ENCODE data around the gene OMP. TPM values are rescaled to one million over a fixed set of nuclear protein-coding genes. Genes with fewer than 3 reads are reported as not detected.

Gene OMP
- total and polyA plus RNA-seq, 2 of the 13 experiments (the other 11 are each of a cell fraction or from before 2014, with no cell fraction given), result not detected

GRCh38 chr11:77091146-77091940 is 11.3 kb upstream of the OMP start (continued):
- TF ChIP-seq AGO2 (optimal IDR thresholded peaks at IDR 0.05; ENCODE audit: low read depth, low read length), result no peak
- TF ChIP-seq ZNF660 (CRISPR knock-in tag; IDR thresholded peaks at IDR 0.05; ENCODE audit: borderline replicate concordance, low read depth), result no peak
- no peak for TF ChIP-seq ZNF547 (CRISPR knock-in tag; IDR thresholded peaks at IDR 0.05)
- no peak for TF ChIP-seq ZNF143 (CRISPR knock-in tag; IDR thresholded peaks at IDR 0.05)
- TF ChIP-seq TGIF2 (CRISPR knock-in tag; IDR thresholded peaks at IDR 0.05), result no peak
- no peak for TF ChIP-seq RBFOX2 (IDR thresholded peaks at IDR 0.05; ENCODE audit: low read depth, low read length)
- TF ChIP-seq CENPX (CRISPR knock-in tag; IDR thresholded peaks at IDR 0.05), result no peak
- TF ChIP-seq ZSCAN30 (CRISPR knock-in tag; IDR thresholded peaks at IDR 0.05), result no peak
- TF ChIP-seq, protein P1, sequence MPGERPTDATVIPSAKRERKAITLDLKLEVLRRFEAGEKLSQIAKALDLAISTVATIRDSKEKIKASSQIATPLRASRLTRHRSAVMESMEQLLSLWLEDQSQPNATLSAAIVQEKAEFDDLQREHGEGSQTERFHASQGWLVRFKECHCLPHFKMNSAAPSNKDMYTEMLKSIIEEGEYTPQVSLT (CRISPR knock-in tag; IDR thresholded peaks at IDR 0.05; ENCODE audit: borderline replicate concordance, low read depth), result no peak
- TF ChIP-seq, protein P2, sequence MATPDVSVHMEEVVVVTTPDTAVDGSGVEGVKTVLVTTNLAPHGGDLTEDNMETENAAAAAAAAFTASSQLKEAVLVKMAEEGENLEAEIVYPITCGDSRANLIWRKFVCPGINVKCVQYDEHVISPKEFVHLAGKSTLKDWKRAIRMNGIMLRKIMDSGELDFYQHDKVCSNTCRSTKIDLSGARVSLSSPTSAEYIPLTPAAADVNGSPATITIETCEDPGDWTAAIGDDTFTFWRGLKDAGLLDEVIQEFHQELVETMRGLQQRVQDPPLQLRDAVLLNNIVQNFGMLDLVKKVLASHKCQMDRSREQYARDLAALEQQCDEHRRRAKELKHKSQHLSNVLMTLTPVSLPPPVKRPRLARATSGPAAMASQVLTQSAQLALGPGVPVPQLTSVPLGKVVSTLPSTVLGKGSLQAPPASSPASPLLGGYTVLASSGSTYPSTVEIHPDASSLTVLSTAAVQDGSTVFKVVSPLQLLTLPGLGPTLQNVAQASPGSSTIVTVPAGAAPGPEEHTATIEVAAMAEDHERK (CRISPR knock-in tag; IDR thresholded peaks at IDR 0.05; ENCODE audit: low read depth), result no peak
- no peak for TF ChIP-seq RORA (CRISPR knock-in tag; IDR thresholded peaks at IDR 0.05)
- TF ChIP-seq ZNF772 (CRISPR knock-in tag; IDR thresholded peaks at IDR 0.05), result no peak
- TF ChIP-seq IKZF1 (IDR thresholded peaks at IDR 0.05), result no peak
- TF ChIP-seq KDM3A (CRISPR knock-in tag; IDR thresholded peaks at IDR 0.05; ENCODE audit: low read depth), result 0 out of 2 replicates have a peak, but pooled peaks have one; percentile 25
- no peak for TF ChIP-seq KLF15 (CRISPR knock-in tag; IDR thresholded peaks at IDR 0.05; ENCODE audit: borderline replicate concordance)
- TF ChIP-seq GTF2F1 (IDR thresholded peaks at IDR 0.05; ENCODE audit: low read length), result no peak
- TF ChIP-seq KDM2A (CRISPR knock-in tag; IDR thresholded peaks at IDR 0.05; ENCODE audit: borderline replicate concordance, low read depth), result peak; percentile 68; the same call in 1 of the 2 replicates
- TF ChIP-seq BRF2 (CRISPR knock-in tag; IDR thresholded peaks at IDR 0.05), result no peak
- TF ChIP-seq ETV5 (CRISPR knock-in tag; IDR thresholded peaks at IDR 0.05; ENCODE audit: borderline replicate concordance), result no peak; the same call in 1 of the 2 replicates
- peak; percentile 90 for TF ChIP-seq SMC3 (IDR thresholded peaks at IDR 0.05; ENCODE audit: low read length)
- no peak for TF ChIP-seq MAZ (IDR thresholded peaks at IDR 0.05; ENCODE audit: borderline replicate concordance, low read depth, low read length)
- 0 out of 2 replicates have a peak, but pooled peaks have one; percentile 46 for TF ChIP-seq MAZ (CRISPR knock-in tag; IDR thresholded peaks at IDR 0.05; ENCODE audit: low read depth)
- TF ChIP-seq ZFP1 (CRISPR knock-in tag; IDR thresholded peaks at IDR 0.05), result no peak
- TF ChIP-seq, protein P3, sequence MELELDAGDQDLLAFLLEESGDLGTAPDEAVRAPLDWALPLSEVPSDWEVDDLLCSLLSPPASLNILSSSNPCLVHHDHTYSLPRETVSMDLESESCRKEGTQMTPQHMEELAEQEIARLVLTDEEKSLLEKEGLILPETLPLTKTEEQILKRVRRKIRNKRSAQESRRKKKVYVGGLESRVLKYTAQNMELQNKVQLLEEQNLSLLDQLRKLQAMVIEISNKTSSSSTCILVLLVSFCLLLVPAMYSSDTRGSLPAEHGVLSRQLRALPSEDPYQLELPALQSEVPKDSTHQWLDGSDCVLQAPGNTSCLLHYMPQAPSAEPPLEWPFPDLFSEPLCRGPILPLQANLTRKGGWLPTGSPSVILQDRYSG (CRISPR knock-in tag; IDR thresholded peaks at IDR 0.05), result no peak
- no peak for TF ChIP-seq HNF4A (CRISPR knock-in tag; IDR thresholded peaks at IDR 0.05)
- no peak for TF ChIP-seq TCF7L2 (IDR thresholded peaks at IDR 0.05; ENCODE audit: low read depth, low read length)
- no peak for TF ChIP-seq ZNF605 (CRISPR knock-in tag; IDR thresholded peaks at IDR 0.05)
- TF ChIP-seq SRSF4 (IDR thresholded peaks at IDR 0.05; ENCODE audit: low read depth, low read length, poor library complexity, severe bottlenecking), result no peak
- no peak for TF ChIP-seq ZNF205 (CRISPR knock-in tag; IDR thresholded peaks at IDR 0.05)
- TF ChIP-seq ZNF230 (CRISPR knock-in tag; IDR thresholded peaks at IDR 0.05), result no peak

Measured in HepG2 (cell line).